ENCODE measurements around the gene SRA1. TPM values are rescaled to one million over a fixed set of nuclear protein-coding genes. Genes with fewer than 3 reads are reported as not detected.

SRA1 gene
- total RNA-seq (2012; rRNA removed) = 52.9 and 53.9 TPM in 2 replicates
- polyA plus RNA-seq (2012; rRNA removed) = 54.8 TPM in 2 replicates
- 33.8 and 41.7 TPM in 2 replicates for polyA plus RNA-seq (2012; cell fraction: cytosol; rRNA removed)
- 59.4 and 90.9 TPM in 2 replicates for polyA plus RNA-seq (2012; cell fraction: nucleus; rRNA removed; ENCODE audit: low replicate concordance)
- Bru-seq, nascent RNA = percentile 94 among the genes with signal in this experiment
- BruChase-seq, experiment 1, labeled RNA remaining after a 6-hour chase = percentile 86 among the genes with signal in this experiment
- percentile 90 among the genes with signal in this experiment for BruChase-seq, experiment 2, labeled RNA remaining after a 2-hour chase
- long read RNA-seq, transcript SRA1-205 (4 exons, 1,466 nt) = minor isoform, 14 of 86 reads
- long read RNA-seq, transcript SRA1-201 (5 exons, 2,107 nt) = major isoform, 70 of 86 reads
- long read RNA-seq, partial matches to known transcripts = 0 of 86 reads
- long read RNA-seq, other reads (novel, unspliced or antisense) = 1 of 86 reads

GRCh38 chr5:140557136-140557805, at the start of gene SRA1:
TSS of gene SRA1 (minus strand) at chr5:140557473. CDS start at chr5:140557452, 21 bp downstream.
- DNase-seq (peak; percentile 87), ATAC-seq (ENCODE audit: low read depth) (peak; percentile 88)
- H3K4ac ChIP-seq (ENCODE audit: low read depth, low read length) = peak within 1 kb of the TSS; percentile 100
- ChIA-PET CTCF (interaction anchor here (0.8 kb wide), 1 partner anchor 77 kb away, joined by 3 read pairs; no protein-coding TSS in a partner anchor), POLR2A (ENCODE audit: unreplicated experiment) (interaction anchor here (1.1 to 1.3 kb wide), 2 partner anchors 8 to 107 kb away, joined by 3 read pairs; partner anchors contain the start of gene WDR55)
- H3K27ac ChIP-seq (ENCODE audit: insufficient read depth, low read length) = peak within 1 kb of the TSS; percentile 96
- H3K14ac ChIP-seq (replicated peaks; ENCODE audit: low read depth, low read length) = peak within 1 kb of the TSS; percentile 97
- H4K20me1 ChIP-seq (ENCODE audit: insufficient read depth, low read length) = peaks cover 20% of the 10 kb centered on the region
- peak within 1 kb of the TSS; percentile 92 for H3K4me3 ChIP-seq (ENCODE audit: insufficient read depth, low read depth, low read length)
- BruUV-seq (replicated peaks) = no TSS peak
- H2BK120ac ChIP-seq (ENCODE audit: low read depth, low read length) = peak within 1 kb of the TSS; percentile 94
- H2AK9ac ChIP-seq (replicated peaks; ENCODE audit: low read depth, low read length, poor library complexity) = peak within 1 kb of the TSS; percentile 98
- H3K4me1 ChIP-seq (ENCODE audit: control insufficient read depth, insufficient read depth, low read length) = peaks cover 16% of the 10 kb centered on the region
- no peaks in the 10 kb centered on the region for H3K27me3 ChIP-seq (ENCODE audit: control insufficient read depth, insufficient read depth, low read length)
- peak within 1 kb of the TSS; percentile 94 for H2AFZ ChIP-seq (replicated peaks; ENCODE audit: low read length, poor library complexity)
- WGBS, 2 experiments (ENCODE audit: extremely low coverage in 2 of 2, insufficient read length in 1 of 2) = 2% methylated on average over 22 of the region's 46 CpGs; no CpG with 5 or more reads in 1 of the 2 experiments
- peak within 1 kb of the TSS; percentile 97 for H2BK5ac ChIP-seq (ENCODE audit: low read depth, low read length, poor library complexity, severe bottlenecking)
- H3K23ac ChIP-seq (ENCODE audit: low read depth, low read length) = peak within 1 kb of the TSS; percentile 96
- peak within 1 kb of the TSS; percentile 99 for H2AK5ac ChIP-seq (ENCODE audit: low read depth, low read length)
- peaks cover 22 to 49% of the 10 kb centered on the region in 2 experiments for H3K79me1 ChIP-seq (ENCODE audit: low read depth in 1 of 2, low read length in 2 of 2)
- H3K9me1 ChIP-seq (ENCODE audit: insufficient read depth, low read length) = peaks cover 9% of the 10 kb centered on the region
- peak within 1 kb of the TSS; percentile 96; the same call in 2 of the 3 replicates for H2BK15ac ChIP-seq (ENCODE audit: low read depth, low read length)
- H3K36me3 ChIP-seq (ENCODE audit: control insufficient read depth, insufficient read depth, low read length) = peaks cover 19% of the 10 kb centered on the region
- H3K9me3 ChIP-seq (ENCODE audit: control insufficient read depth, insufficient read depth, low read length) = no peaks in the 10 kb centered on the region
- peak within 1 kb of the TSS; percentile 98 for H4K91ac ChIP-seq (ENCODE audit: insufficient read depth, low read depth, low read length)
- dilution Hi-C loops (cut with HindIII; ENCODE audit: low sequenced_read_pairs, unreplicated experiment) (no loop called here), in situ Hi-C loops (cut with MboI; ENCODE audit: low sequenced_read_pairs) (no loop called here), intact Hi-C loops (cut with micrococcal nuclease) (loop anchor here (1.0 kb wide), 1 partner anchor 82 kb away; the partner anchor contains the start of gene TMCO6)
- H3K9ac ChIP-seq (ENCODE audit: low read depth, low read length) = peak within 1 kb of the TSS; percentile 97
- peak within 1 kb of the TSS; percentile 91 for H3K4me2 ChIP-seq (ENCODE audit: low read depth, low read length)
- H4K5ac ChIP-seq (ENCODE audit: low read depth, low read length) = peak within 1 kb of the TSS; percentile 98
- peak within 1 kb of the TSS; percentile 70; the same call in 1 of the 2 replicates for H3K56ac ChIP-seq (ENCODE audit: extremely low read depth, insufficient read depth, low read length)
- peak within 1 kb of the TSS; percentile 98 for H2BK20ac ChIP-seq (ENCODE audit: low read depth, low read length)
- H3K18ac ChIP-seq (ENCODE audit: low read depth, low read length) = peak within 1 kb of the TSS; percentile 92
- H4K8ac ChIP-seq (ENCODE audit: low read depth in 2 of 2, low read length in 2 of 2) = peak within 1 kb of the TSS; percentile 99
- TF ChIP-seq CTCF (conservative IDR thresholded peaks at IDR 0.05; ENCODE audit: low read depth, low read length) = 0 out of 2 replicates have a peak, but pooled peaks have one; percentile 13
- TF ChIP-seq NFE2L2 (IDR thresholded peaks at IDR 0.05; ENCODE audit: low read depth, low read length) = no peak; the same call in 1 of the 2 replicates
- peak; percentile 66 for TF ChIP-seq RCOR1 (IDR thresholded peaks at IDR 0.05; ENCODE audit: insufficient replicate concordance, low read length)
- peak; percentile 66; the same call in 1 of the 2 replicates for TF ChIP-seq MAZ (IDR thresholded peaks at IDR 0.05; ENCODE audit: borderline replicate concordance, low read depth, low read length)
- 0 out of 2 replicates have a peak, but pooled peaks have one; percentile 37 for TF ChIP-seq ELK1 (IDR thresholded peaks at IDR 0.05; ENCODE audit: borderline replicate concordance, low read depth, low read length)
- 0 out of 2 replicates have a peak, but pooled peaks have one; percentile 82 for TF ChIP-seq CHD1 (IDR thresholded peaks at IDR 0.05; ENCODE audit: low read depth, low read length)
- TF ChIP-seq FOS (IDR thresholded peaks at IDR 0.05; ENCODE audit: low read depth, low read length) = no peak
- TF ChIP-seq SMC3 (IDR thresholded peaks at IDR 0.05; ENCODE audit: low read depth, low read length) = no peak
- TF ChIP-seq USF2 (IDR thresholded peaks at IDR 0.05; ENCODE audit: low read depth, low read length) = peak; percentile 51
- TF ChIP-seq MXI1 (IDR thresholded peaks at IDR 0.05; ENCODE audit: borderline replicate concordance, low read depth, low read length) = peak; percentile 62; the same call in 1 of the 2 replicates

Measured in IMR-90 (cell line).